HepG2 (cell line): ENCODE data around the gene SLC39A10. TPM values are rescaled to one million over a fixed set of nuclear protein-coding genes. Genes with fewer than 3 reads are reported as not detected.

ENCODE experiments used
- ELF3 ChIP-seq: IDR thresholded peaks from 2 replicates; pipeline ENCODE4 v1.6.1; 2016; ENCODE audit warnings: missing genetic modification reagents, missing compliant biosample characterization
- GFI1 ChIP-seq: sonication (generic); formaldehyde crosslinking; IDR thresholded peaks from 2 replicates; pipeline ENCODE4 v1.5.0; 2020; ENCODE audit warnings: missing genetic modification reagents, mild to moderate bottlenecking, borderline replicate concordance
- RERE ChIP-seq: IDR thresholded peaks from 2 replicates; pipeline ENCODE4 v1.6.1; 2016; ENCODE audit warnings: low read depth, missing genetic modification reagents, missing compliant biosample characterization
- STAG1 ChIP-seq: sonication (generic); formaldehyde crosslinking; IDR thresholded peaks from 2 replicates; pipeline ENCODE4 v1.4.0; 2020; ENCODE audit warnings: missing genetic modification reagents
- TBP ChIP-seq: sonication (generic); formaldehyde crosslinking; IDR thresholded peaks from 2 replicates; pipeline ENCODE4 v1.5.0; 2020; ENCODE audit warnings: missing genetic modification reagents
- THAP11 ChIP-seq: IDR thresholded peaks from 2 replicates; pipeline ENCODE4 v1.6.1; 2016; ENCODE audit warnings: missing biosample characterization, missing genetic modification reagents
- TOPORS ChIP-seq: sonication (generic); formaldehyde crosslinking; IDR thresholded peaks from 2 replicates; pipeline ENCODE4 v1.8.0; 2023; ENCODE audit warnings: mild to moderate bottlenecking, missing genetic modification reagents
- ZBED4 ChIP-seq: sonication (generic); formaldehyde crosslinking; IDR thresholded peaks from 2 replicates; pipeline ENCODE4 v1.4.0; 2020; ENCODE audit warnings: missing genetic modification reagents, borderline replicate concordance
- polyA plus RNA-seq, 8 experiments: library from polyadenylated mRNA; depleted of rRNA in 3 of 8; stranded (reverse) in 7 of 8; unstranded in 1 of 8; fragments of >200 nt; fragmentation: Illumina TruSeq in 4 of 8; extraction: Trizol in 4 of 8; gene quantifications; 2 replicates each; pipeline versions ENCODE4 v1.2.1 to v1.2.3, GENCODE V29; 2011 to 2016; ENCODE audit warnings: low read depth in 4 of 8, missing spikeins in 1 of 8, mixed read lengths in 1 of 8; ENCODE audit not compliant: insufficient read depth in 1 of 8
- total RNA-seq, 5 experiments: library from RNA; depleted of rRNA; stranded (reverse); fragments of >200 nt; fragmentation: Illumina TruSeq; extraction: Trizol; gene quantifications; 2 replicates each; pipeline ENCODE4 v1.2.3, GENCODE V29; 2016; ENCODE audit warnings: low read depth in 1 of 5
- TF ChIP-seq, protein P1 (sequence below): IDR thresholded peaks from 2 replicates; pipeline ENCODE4 v1.6.1; 2016; ENCODE audit warnings: missing compliant biosample characterization, missing genetic modification reagents, borderline replicate concordance
- TF ChIP-seq, protein P2 (sequence below): sonication (generic); formaldehyde crosslinking; IDR thresholded peaks from 2 replicates; pipeline ENCODE4 v1.8.1; 2022; ENCODE audit warnings: mild to moderate bottlenecking, missing genetic modification reagents

SLC39A10 gene
- total and polyA plus RNA-seq, 2 of the 13 experiments (the other 11 are each of a cell fraction or from before 2014, with no cell fraction given) = 13.2 to 21.0 TPM

DNA sequence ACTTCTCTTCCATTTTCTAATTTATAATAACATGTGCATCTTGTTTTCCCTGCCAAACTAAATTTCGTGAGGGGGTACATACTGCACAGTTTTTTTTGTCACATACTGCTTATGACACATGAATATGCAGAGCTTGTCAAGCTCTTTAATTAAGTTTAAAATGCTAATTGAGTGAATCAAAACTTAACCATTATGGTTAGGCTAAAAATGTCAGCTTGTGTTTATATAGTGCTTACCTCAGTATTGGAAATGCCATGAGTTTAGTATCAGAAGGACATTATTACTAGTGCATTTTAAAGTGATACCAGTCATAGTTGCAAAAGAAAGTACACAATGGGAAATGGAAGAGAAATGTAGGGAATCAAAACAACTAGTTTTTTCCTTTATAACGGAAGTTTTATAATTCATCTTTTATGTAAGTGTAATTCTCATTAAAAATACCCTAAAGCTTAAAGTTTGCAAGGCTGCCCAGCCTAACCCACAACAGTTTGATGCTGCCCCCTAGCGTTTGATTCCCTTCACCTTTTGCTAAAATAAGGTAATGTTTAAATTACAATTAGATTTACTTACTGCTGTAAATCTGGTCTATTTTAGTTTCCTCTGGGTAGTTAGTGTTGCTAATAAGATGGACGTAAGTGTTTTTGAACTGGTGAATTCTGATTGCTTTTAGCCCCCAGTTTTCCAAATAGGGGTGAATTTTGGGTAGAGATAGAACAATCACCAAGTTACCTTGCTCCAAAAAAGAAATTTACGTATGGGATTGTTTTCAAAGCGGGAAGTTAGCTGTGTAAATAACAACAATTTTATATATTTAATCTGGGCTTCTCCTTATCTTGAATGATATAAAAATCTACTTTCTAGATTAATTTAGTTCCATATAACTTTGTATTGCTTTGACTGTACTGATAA, 3.2 kb downstream of the SLC39A10 start (continued):
- TF ChIP-seq STAG1 (CRISPR knock-in tag) = peak; percentile 70
- TF ChIP-seq, protein P1, sequence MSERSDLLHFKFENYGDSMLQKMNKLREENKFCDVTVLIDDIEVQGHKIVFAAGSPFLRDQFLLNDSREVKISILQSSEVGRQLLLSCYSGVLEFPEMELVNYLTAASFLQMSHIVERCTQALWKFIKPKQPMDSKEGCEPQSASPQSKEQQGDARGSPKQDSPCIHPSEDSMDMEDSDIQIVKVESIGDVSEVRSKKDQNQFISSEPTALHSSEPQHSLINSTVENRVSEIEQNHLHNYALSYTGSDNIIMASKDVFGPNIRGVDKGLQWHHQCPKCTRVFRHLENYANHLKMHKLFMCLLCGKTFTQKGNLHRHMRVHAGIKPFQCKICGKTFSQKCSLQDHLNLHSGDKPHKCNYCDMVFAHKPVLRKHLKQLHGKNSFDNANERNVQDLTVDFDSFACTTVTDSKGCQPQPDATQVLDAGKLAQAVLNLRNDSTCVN (CRISPR knock-in tag) = no peak
- TF ChIP-seq ELF3 = peak; percentile 19; the same call in 1 of the 2 replicates
- no peak for TF ChIP-seq ZBED4 (CRISPR knock-in tag)
- 0 out of 2 replicates have a peak, but pooled peaks have one; percentile 1 for TF ChIP-seq TOPORS (CRISPR knock-in tag)
- no peak for TF ChIP-seq RERE (CRISPR knock-in tag)
- TF ChIP-seq, protein P2, sequence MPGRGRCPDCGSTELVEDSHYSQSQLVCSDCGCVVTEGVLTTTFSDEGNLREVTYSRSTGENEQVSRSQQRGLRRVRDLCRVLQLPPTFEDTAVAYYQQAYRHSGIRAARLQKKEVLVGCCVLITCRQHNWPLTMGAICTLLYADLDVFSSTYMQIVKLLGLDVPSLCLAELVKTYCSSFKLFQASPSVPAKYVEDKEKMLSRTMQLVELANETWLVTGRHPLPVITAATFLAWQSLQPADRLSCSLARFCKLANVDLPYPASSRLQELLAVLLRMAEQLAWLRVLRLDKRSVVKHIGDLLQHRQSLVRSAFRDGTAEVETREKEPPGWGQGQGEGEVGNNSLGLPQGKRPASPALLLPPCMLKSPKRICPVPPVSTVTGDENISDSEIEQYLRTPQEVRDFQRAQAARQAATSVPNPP (CRISPR knock-in tag) = 0 out of 2 replicates have a peak, but pooled peaks have one; percentile 2
- 0 out of 2 replicates have a peak, but pooled peaks have one; percentile 22 for TF ChIP-seq THAP11 (CRISPR knock-in tag)
- TF ChIP-seq GFI1 (CRISPR knock-in tag) = no peak
- no peak for TF ChIP-seq TBP (CRISPR knock-in tag)
- TF ChIP-seq, all 625 proteins: peak for 14
